ENCODE results near the gene SMYD3. TPM values are rescaled to one million over a fixed set of nuclear protein-coding genes. Genes with fewer than 3 reads are reported as not detected.

The SMYD3 gene
- total and polyA plus RNA-seq, 2 of the 4 experiments (the other 2 are of a cell fraction): 26.5 to 37.6 TPM

DNA sequence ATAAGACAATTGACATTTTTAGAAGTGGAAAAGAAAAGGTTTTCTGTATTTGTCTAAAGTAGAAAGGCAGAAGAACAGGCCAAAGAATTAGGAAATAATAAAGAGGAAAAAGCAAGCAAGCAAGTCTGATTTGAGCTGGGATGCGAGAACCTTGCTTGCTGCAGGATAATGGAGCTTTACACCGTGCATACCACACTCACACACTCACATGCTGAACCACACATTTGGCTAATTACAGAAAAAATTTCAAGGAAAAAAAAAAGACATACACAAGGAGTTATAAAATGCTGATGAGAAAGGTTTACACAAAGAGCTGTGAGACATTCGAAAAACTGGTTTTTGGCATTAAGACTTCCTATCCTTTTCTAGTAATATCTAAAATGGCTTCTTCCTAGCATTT lies 758.4 kb downstream of the SMYD3 start:
- Histone ChIP-seq H3K27me3 (ENCODE audit: control insufficient read depth, insufficient read depth, low read length) (no peaks in the 10 kb centered on the region), H3K4me1 (ENCODE audit: control insufficient read depth, insufficient read depth, low read length) (peaks cover 3% of the 10 kb centered on the region; the same call in 1 of the 2 replicates), H2BK15ac (ENCODE audit: low read depth, low read length) (no peak overlapping the region), H3K23ac (ENCODE audit: low read depth, low read length) (no peak overlapping the region), H4K5ac (ENCODE audit: low read depth, low read length) (no peak overlapping the region), H4K91ac (ENCODE audit: insufficient read depth, low read depth, low read length) (no peak overlapping the region), H3K36me3 (ENCODE audit: control insufficient read depth, insufficient read depth, low read length) (no peaks in the 10 kb centered on the region), H3K4ac (ENCODE audit: low read depth, low read length) (no peak overlapping the region), H2BK5ac (ENCODE audit: low read depth, low read length, poor library complexity, severe bottlenecking) (no peak overlapping the region), H3K9me1 (ENCODE audit: insufficient read depth, low read length) (no peaks in the 10 kb centered on the region), H2AFZ (replicated peaks; ENCODE audit: low read length, poor library complexity) (no peak overlapping the region), H3K9ac (ENCODE audit: low read depth, low read length) (no peak overlapping the region), H2BK20ac (ENCODE audit: low read depth, low read length) (no peak overlapping the region), H2BK120ac (ENCODE audit: low read depth, low read length) (no peak overlapping the region), H4K20me1 (ENCODE audit: insufficient read depth, low read length) (no peaks in the 10 kb centered on the region), H3K27ac (ENCODE audit: insufficient read depth, low read length) (no peak overlapping the region), H3K79me1 (ENCODE audit: low read depth in 1 of 2, low read length in 2 of 2) (no peaks in the 10 kb centered on the region), H2AK9ac (replicated peaks; ENCODE audit: low read depth, low read length, poor library complexity) (no peak overlapping the region), H4K8ac (ENCODE audit: low read depth in 2 of 2, low read length in 2 of 2) (no peak overlapping the region), H3K4me3 (ENCODE audit: insufficient read depth, low read depth, low read length) (no peak overlapping the region), H2AK5ac (ENCODE audit: low read depth, low read length) (no peak overlapping the region), H3K18ac (ENCODE audit: low read depth, low read length) (no peak overlapping the region), H3K14ac (replicated peaks; ENCODE audit: low read depth, low read length) (no peak overlapping the region), H3K9me3 (ENCODE audit: control insufficient read depth, insufficient read depth, low read length) (peaks cover 5% of the 10 kb centered on the region), H3K56ac (ENCODE audit: extremely low read depth, insufficient read depth, low read length) (no peak overlapping the region), H3K4me2 (ENCODE audit: low read depth, low read length) (no peak overlapping the region)
- no peak for ATAC-seq (ENCODE audit: low read depth)
- WGBS, 2 experiments (ENCODE audit: extremely low coverage in 2 of 2, insufficient read length in 1 of 2): no CpG with 5 or more reads among the region's 3 CpGs
- DNase-seq: no peak
- intact Hi-C loops (cut with micrococcal nuclease): no loop called here
- POLR2A ChIA-PET (ENCODE audit: unreplicated experiment): interaction anchor here (0.6 kb wide), 1 partner anchor 8 kb away, joined by 4 read pairs; no protein-coding TSS in a partner anchor
- dilution Hi-C loops (cut with HindIII; ENCODE audit: low sequenced_read_pairs, unreplicated experiment): no loop called here
- no TSS peak for BruUV-seq (replicated peaks)
- CTCF ChIA-PET: interaction anchor here (0.6 kb wide), 1 partner anchor 370 kb away, joined by 5 read pairs; no protein-coding TSS in a partner anchor
- TF ChIP-seq MAZ (IDR thresholded peaks at IDR 0.05; ENCODE audit: borderline replicate concordance, low read depth, low read length) (no peak), MXI1 (IDR thresholded peaks at IDR 0.05; ENCODE audit: borderline replicate concordance, low read depth, low read length) (no peak), CHD1 (IDR thresholded peaks at IDR 0.05; ENCODE audit: low read depth, low read length) (no peak), BHLHE40 (IDR thresholded peaks at IDR 0.05; ENCODE audit: low read depth, low read length) (no peak), RFX5 (IDR thresholded peaks at IDR 0.05; ENCODE audit: low read depth, low read length) (no peak), SMC3 (IDR thresholded peaks at IDR 0.05; ENCODE audit: low read depth, low read length) (no peak), POLR2A (IDR thresholded peaks at IDR 0.05; ENCODE audit: low read depth, low read length) (no peak), FOS (IDR thresholded peaks at IDR 0.05; ENCODE audit: low read depth, low read length) (no peak), MAFK (IDR thresholded peaks at IDR 0.05; ENCODE audit: low read depth, low read length) (no peak), USF2 (IDR thresholded peaks at IDR 0.05; ENCODE audit: low read depth, low read length) (no peak), CTCF (conservative IDR thresholded peaks at IDR 0.05; ENCODE audit: low read depth, low read length) (no peak), RCOR1 (IDR thresholded peaks at IDR 0.05; ENCODE audit: insufficient replicate concordance, low read length) (no peak), CEBPB (IDR thresholded peaks at IDR 0.05; ENCODE audit: low read depth, low read length) (no peak)
- TF ChIP-seq, protein P1, sequence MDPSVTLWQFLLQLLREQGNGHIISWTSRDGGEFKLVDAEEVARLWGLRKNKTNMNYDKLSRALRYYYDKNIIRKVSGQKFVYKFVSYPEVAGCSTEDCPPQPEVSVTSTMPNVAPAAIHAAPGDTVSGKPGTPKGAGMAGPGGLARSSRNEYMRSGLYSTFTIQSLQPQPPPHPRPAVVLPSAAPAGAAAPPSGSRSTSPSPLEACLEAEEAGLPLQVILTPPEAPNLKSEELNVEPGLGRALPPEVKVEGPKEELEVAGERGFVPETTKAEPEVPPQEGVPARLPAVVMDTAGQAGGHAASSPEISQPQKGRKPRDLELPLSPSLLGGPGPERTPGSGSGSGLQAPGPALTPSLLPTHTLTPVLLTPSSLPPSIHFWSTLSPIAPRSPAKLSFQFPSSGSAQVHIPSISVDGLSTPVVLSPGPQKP (IDR thresholded peaks at IDR 0.05; ENCODE audit: borderline replicate concordance, low read depth, low read length): no peak
- in situ Hi-C loops (cut with MboI; ENCODE audit: low sequenced_read_pairs): no loop called here
